Motor neuron (in vitro differentiated cells): Measurements from ENCODE around the gene BEND7. TPM values are rescaled to one million over a fixed set of nuclear protein-coding genes. Genes with fewer than 3 reads are reported as not detected.
"Not testable (repeated sequence)": the region's sequence is repeated elsewhere in the genome, so short reads cannot be mapped to it uniquely, and the experiment has no call there.

Experiments used
- ATAC-seq, 8 experiments: fragments of 200-7000 bp; cut with Tn5 transposase; replicated peaks in 6 of 8; 2 replicates each; pipeline ENCODE4 v1.8.0; 2021; ENCODE audit warnings: mild to moderate bottlenecking in 8 of 8, moderate library complexity in 8 of 8
- H3K27ac ChIP-seq, 2 donors: fragments of 250-450 bp; sonication (Bioruptor Pico); 2 replicates each; pipeline ENCODE4 v1.9.0; 2021; ENCODE audit warnings: antibody characterized with exemption in 2 of 2, mild to moderate bottlenecking in 2 of 2, moderate library complexity in 1 of 2
- H3K4me1 ChIP-seq, 2 donors: fragments of 250-450 bp; sonication (Bioruptor Pico); replicated peaks in 1 of 2; 2 replicates each; pipeline ENCODE4 v1.6.1; 2021; ENCODE audit warnings: antibody characterized with exemption in 2 of 2, mild to moderate bottlenecking in 2 of 2, moderate library complexity in 1 of 2
- H3K4me3 ChIP-seq, 5 donors: fragments of 250-450 bp; sonication (Bioruptor Pico); 2 replicates each; pipeline ENCODE4 v1.9.0; 2021; ENCODE audit warnings: antibody characterized with exemption in 5 of 5, mild to moderate bottlenecking in 5 of 5, moderate library complexity in 4 of 5
- WGBS, 10 experiments: fragments of 450-650 bp; shearing (Covaris generic); methylation state at CpG; one replicate each; pipeline ENCODE4 v1.0.0; 2022; 5-methylcytosine and 5-hydroxymethylcytosine counted together
- in situ Hi-C, 9 experiments: fragments of 400-800 bp; cut with MboI; loops; one replicate each; pipeline ENCODE4 v1.15.0; 2021; ENCODE audit warnings: low sequenced_read_pairs in 9 of 9, low pct_unique_long_range_greater_than_20kb in 2 of 9; ENCODE audit not compliant: unreplicated experiment in 9 of 9
- total RNA-seq, 8 experiments: library from RNA; unstranded; fragments of 300-600 nt; gene quantifications; 2 replicates each; pipeline versions ENCODE4 v1.2.3 to v1.2.4, GENCODE V29; 2022

The BEND7 gene
- total RNA-seq, 8 experiments from 2014 or later, result 10.4 to 229 (median 20.5) TPM

- WGBS, 10 experiments, result 0 to 75% (median 48%) methylated on average over 1 to 4 of the region's 4 CpGs; no CpG with 5 or more reads in 1 of the 10 experiments
- Histone ChIP-seq H3K4me1 (no peaks in the 10 kb centered on the region), H3K27ac (no peak overlapping the region), H3K4me3 (no peak overlapping the region)
- in situ Hi-C loops, result no loop called here
- no peak for ATAC-seq
Observed at GRCh38 chr10:13425397-13425796, 103.4 kb downstream of the BEND7 start.

- no peak for ATAC-seq
- H3K27ac ChIP-seq, result no peak overlapping the region
- in situ Hi-C loops, result no loop called here
- H3K4me1 ChIP-seq, result no peaks in the 10 kb centered on the region
- H3K4me3 ChIP-seq, result no peak overlapping the region
- 28 to 92% (median 64%) methylated on average over 3 to 9 of the region's 9 CpGs for WGBS, 10 experiments
Observed at GRCh38 chr10:13422800-13423199, 106.0 kb downstream of the BEND7 start.

- in situ Hi-C loops, result no loop called here
- H3K4me1 ChIP-seq, result no peaks in the 10 kb centered on the region
- H3K27ac ChIP-seq, result no peak overlapping the region
- 17% methylated on average over 2 of the region's 2 CpGs; no CpG with 5 or more reads in 9 of the 10 experiments for WGBS, 10 experiments
- ATAC-seq, result no peak
- H3K4me3 ChIP-seq, result no peak overlapping the region
Observed at GRCh38 chr10:13421382-13421917, 107.4 kb downstream of the BEND7 start.

GRCh38 chr10:13420532-13421307 lies 108.1 kb downstream of the BEND7 start:
- Histone ChIP-seq H3K27ac (no peak overlapping the region), H3K4me1 (no peaks in the 10 kb centered on the region), H3K4me3 (no peak overlapping the region)
- no peak for ATAC-seq
- WGBS, 10 experiments, result 60 to 100% (median 87%) methylated on average over 1 to 10 of the region's 13 CpGs; no CpG with 5 or more reads in 2 of the 10 experiments
- in situ Hi-C loops, result no loop called here

DNA sequence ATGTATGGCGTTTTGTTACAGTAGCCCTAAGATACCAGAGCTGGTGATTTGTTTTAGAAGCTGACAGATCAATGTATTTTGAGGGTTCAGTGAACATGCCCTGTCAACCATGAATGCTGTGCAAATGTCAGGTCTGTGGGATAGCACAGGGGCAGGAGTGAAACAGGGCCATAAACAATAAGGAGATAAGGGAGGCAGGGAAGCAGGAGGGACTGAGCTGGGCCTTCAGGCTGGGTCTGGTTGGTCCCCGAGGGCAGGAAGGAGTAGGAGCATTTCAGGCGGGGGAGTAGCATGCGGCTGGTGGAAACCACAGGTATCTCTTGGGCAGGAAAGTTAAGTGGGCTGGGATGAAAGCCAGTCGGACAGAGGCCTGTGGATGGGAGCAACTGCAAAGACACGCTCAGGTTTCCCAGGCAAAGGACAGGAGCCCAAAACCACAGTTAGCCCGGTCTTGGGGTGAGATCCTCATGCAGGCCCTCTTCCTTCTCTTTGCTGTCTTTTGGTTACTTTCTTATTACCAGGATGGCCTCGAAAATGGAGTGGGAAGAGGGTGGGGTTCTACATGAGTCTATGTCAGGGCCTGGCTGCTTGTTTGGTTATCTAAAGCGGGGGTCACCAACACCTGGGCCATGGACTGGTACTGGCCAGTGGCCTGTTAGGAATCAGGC lies 111.2 kb downstream of the BEND7 start:
- 54 to 100% (median 81%) methylated on average over 1 to 8 of the region's 9 CpGs; no CpG with 5 or more reads in 3 of the 10 experiments for WGBS, 10 experiments
- in situ Hi-C loops, result no loop called here
- ATAC-seq, result no peak
- no peak overlapping the region for H3K4me3 ChIP-seq
- no peaks in the 10 kb centered on the region for H3K4me1 ChIP-seq
- H3K27ac ChIP-seq, result no peak overlapping the region

GRCh38 chr10:13416760-13417159 lies 112.1 kb downstream of the BEND7 start:
- Histone ChIP-seq H3K4me3 (no peak overlapping the region), H3K4me1 (no peaks in the 10 kb centered on the region), H3K27ac (no peak overlapping the region)
- in situ Hi-C loops, result no loop called here
- 40 to 80% (median 60%) methylated on average over 1 to 2 of the region's 2 CpGs; no CpG with 5 or more reads in 6 of the 10 experiments for WGBS, 10 experiments
- no peak for ATAC-seq

GRCh38 chr10:13414855-13415254 lies 114.0 kb downstream of the BEND7 start:
- Histone ChIP-seq H3K27ac (no peak overlapping the region), H3K4me3 (no peak overlapping the region), H3K4me1 (no peaks in the 10 kb centered on the region)
- WGBS, 10 experiments, result 20 to 100% (median 73%) methylated on average over 1 to 2 of the region's 2 CpGs; no CpG with 5 or more reads in 2 of the 10 experiments
- in situ Hi-C loops, result no loop called here
- peak in 1 of 8 experiments; percentile 30 for ATAC-seq

DNA sequence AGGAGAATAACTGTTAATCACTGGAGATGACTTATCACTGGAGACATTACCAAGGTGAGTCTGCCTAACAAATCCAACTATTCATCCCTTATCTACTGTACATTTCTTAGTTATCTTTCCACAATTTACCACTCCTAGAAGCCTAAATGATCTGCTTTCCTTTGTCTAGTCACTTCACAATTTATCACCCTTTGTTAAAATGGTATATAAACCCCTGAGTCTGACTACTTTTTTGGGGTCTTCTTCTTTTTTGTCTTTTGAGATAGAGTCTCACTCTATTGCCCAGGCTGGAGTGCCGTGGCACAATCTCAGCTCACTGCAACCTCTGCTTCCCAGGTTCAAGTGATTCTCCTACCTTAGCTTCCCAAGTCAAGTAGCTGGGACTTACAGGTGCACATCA lies 114.7 kb downstream of the BEND7 start:
- WGBS, 10 experiments, result 0 to 67% (median 21%) methylated on average over 1 of the region's 1 CpG; no CpG with 5 or more reads in 4 of the 10 experiments
- in situ Hi-C loops, result no loop called here

DNA sequence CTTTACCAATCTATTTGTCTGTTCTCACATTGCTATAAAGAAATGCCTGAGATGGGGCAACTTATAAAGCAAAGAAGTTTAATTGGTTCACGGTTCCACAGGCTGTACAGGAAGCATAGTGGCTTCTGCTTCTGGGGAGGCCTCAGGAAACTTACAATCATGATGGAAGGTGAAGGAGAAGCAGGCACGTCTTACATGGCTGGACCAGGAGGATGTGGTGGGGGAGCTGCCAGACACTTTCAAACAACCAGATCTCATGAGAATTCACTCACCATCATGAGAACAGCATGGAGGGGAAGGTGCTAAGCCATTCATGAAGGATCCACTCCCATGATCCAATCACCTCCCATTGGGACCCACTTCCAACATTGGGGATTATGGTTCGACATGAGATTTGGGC lies 115.9 kb downstream of the BEND7 start:
- Histone ChIP-seq H3K27ac (no peak overlapping the region), H3K4me3 (no peak overlapping the region), H3K4me1 (no peaks in the 10 kb centered on the region)
- in situ Hi-C loops, result no loop called here
- 0 to 86% (median 66%) methylated on average over 1 to 3 of the region's 3 CpGs; no CpG with 5 or more reads in 4 of the 10 experiments for WGBS, 10 experiments
- no peak for ATAC-seq

More for the DNA sequence above, 114.7 kb downstream of the BEND7 start:
- Histone ChIP-seq H3K27ac (no peak overlapping the region), H3K4me1 (no peaks in the 10 kb centered on the region), H3K4me3 (no peak overlapping the region)
- no peak for ATAC-seq

DNA sequence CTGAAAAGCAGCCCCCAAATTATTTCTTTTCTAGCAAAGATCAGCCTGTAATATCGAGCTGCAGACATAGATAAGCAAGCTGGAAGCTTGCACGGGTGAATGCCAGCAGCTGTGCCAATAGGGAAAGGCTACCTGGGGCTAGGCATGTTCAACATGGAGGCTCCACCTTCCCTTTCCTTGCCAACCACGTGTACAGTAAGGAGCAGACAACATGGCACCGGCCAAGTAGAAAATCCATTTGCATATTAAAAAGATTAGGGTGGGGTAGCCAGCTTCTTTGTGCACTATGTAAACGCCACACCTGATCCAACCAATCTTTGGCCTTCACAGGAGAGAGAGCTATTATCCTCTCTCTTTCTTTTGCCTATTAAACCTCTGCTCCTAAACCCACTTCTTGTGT lies 124.0 kb downstream of the BEND7 start:
- in situ Hi-C loops, result no loop called here
- Histone ChIP-seq H3K27ac (no peak overlapping the region), H3K4me1 (no peaks in the 10 kb centered on the region), H3K4me3 (no peak overlapping the region)
- 0 to 62% (median 25%) methylated on average over 1 to 5 of the region's 5 CpGs; no CpG with 5 or more reads in 1 of the 10 experiments for WGBS, 10 experiments
- ATAC-seq, result peak in 1 of 8 experiments; percentile 41

GRCh38 chr10:13404305-13404759 lies 124.5 kb downstream of the BEND7 start:
- WGBS, 10 experiments, result 0 to 100% (median 80%) methylated on average over 1 to 3 of the region's 3 CpGs; no CpG with 5 or more reads in 3 of the 10 experiments
- H3K4me3 ChIP-seq, result no peak overlapping the region
- H3K4me1 ChIP-seq, result no peaks in the 10 kb centered on the region
- in situ Hi-C loops, result no loop called here
- H3K27ac ChIP-seq, result no peak overlapping the region
- ATAC-seq, result no peak

DNA sequence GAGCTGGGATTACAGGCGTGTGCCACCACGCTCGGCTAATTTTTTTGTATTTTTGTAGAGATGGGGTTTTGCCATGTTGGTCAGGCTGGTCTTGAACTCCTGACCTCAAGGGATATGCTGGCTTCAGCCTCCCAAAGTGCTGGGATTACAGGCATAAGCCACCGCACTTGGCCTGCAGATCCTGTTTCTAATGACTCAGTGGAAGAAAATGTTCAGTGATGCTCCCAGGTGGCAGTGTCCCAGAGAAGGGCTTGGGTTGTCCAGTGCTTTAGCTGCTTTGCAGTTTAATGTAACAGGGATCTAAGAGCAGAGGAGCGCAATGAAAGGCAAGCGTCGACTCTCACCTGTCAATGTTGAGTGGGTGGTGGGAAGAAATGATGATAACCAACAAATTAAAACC lies 125.4 kb downstream of the BEND7 start:
- 67 to 100% (median 82%) methylated on average over 2 to 7 of the region's 7 CpGs; no CpG with 5 or more reads in 1 of the 10 experiments for WGBS, 10 experiments
- H3K4me1 ChIP-seq, in situ Hi-C loops, H3K27ac ChIP-seq, H3K4me3 ChIP-seq, ATAC-seq: not testable (repeated sequence)

- no peak overlapping the region for H3K27ac ChIP-seq
- H3K4me3 ChIP-seq, result no peak overlapping the region
- no peaks in the 10 kb centered on the region for H3K4me1 ChIP-seq
- WGBS, 10 experiments, result 72 to 100% (median 81%) methylated on average over 1 to 8 of the region's 8 CpGs; no CpG with 5 or more reads in 1 of the 10 experiments
- in situ Hi-C loops, result no loop called here
- no peak for ATAC-seq
Observed at GRCh38 chr10:13402021-13402420, 126.8 kb downstream of the BEND7 start.
